IMR-90 (cell line): Measurements from ENCODE around the gene FAM180A. TPM values are rescaled to one million over a fixed set of nuclear protein-coding genes. Genes with fewer than 3 reads are reported as not detected.

Experiments
- ATAC-seq: fragments of 200-7000 bp; cut with Tn5 transposase; 2 replicates; pipeline ENCODE4 v1.9.1; 2020; ENCODE audit warnings: low read depth, mild to moderate bottlenecking, moderate library complexity
- BruUV-seq: library from RNA; stranded (reverse); fragments of 400-500 nt; replicated peaks from 2 replicates; lab custom pipeline; 2021; lab: Mats Ljungman, UMichigan
- CTCF ChIA-PET: fragments of 300-600 bp; formaldehyde crosslinking; extraction: SDS; loops from one replicate; lab custom pipeline; 2021; ENCODE audit warnings: antibody characterized with exemption; lab: Yijun Ruan, JAX
- POLR2A ChIA-PET: fragments of 300-600 bp; sonication (Branson Sonifier 250); formaldehyde crosslinking; loops from one replicate; lab custom pipeline; 2022; ENCODE audit warnings: antibody characterized with exemption; ENCODE audit not compliant: unreplicated experiment; lab: Charles Lee
- DNase-seq: peaks from one replicate; pipeline ENCODE4 v3.0.0; 2013
- H2AFZ ChIP-seq: replicated peaks from 2 replicates; pipeline ENCODE3; 2013; ENCODE audit warnings: low read length, mild to moderate bottlenecking; ENCODE audit not compliant: poor library complexity
- H2AK5ac ChIP-seq: 2 replicates; pipeline ENCODE4 v1.6.1; 2013; ENCODE audit warnings: low read depth, low read length, inconsistent platforms
- H2AK9ac ChIP-seq: replicated peaks from 2 replicates; pipeline ENCODE3; 2013; ENCODE audit warnings: mild to moderate bottlenecking, low read depth, low read length, moderate library complexity; ENCODE audit not compliant: poor library complexity
- H2BK120ac ChIP-seq: 2 replicates; pipeline ENCODE4 v1.6.1; 2013; ENCODE audit warnings: low read depth, low read length, inconsistent platforms
- H2BK15ac ChIP-seq: 3 replicates; pipeline ENCODE4 v1.6.1; 2013; ENCODE audit warnings: low read depth, low read length, inconsistent platforms
- H2BK20ac ChIP-seq: 2 replicates; pipeline ENCODE4 v1.6.1; 2013; ENCODE audit warnings: low read depth, mild to moderate bottlenecking, inconsistent platforms, low read length, moderate library complexity
- H2BK5ac ChIP-seq: 2 replicates; pipeline ENCODE4 v1.6.1; 2013; ENCODE audit warnings: mild to moderate bottlenecking, low read depth, low read length, inconsistent platforms; ENCODE audit not compliant: poor library complexity, severe bottlenecking
- H3K14ac ChIP-seq: replicated peaks from 2 replicates; pipeline ENCODE4 v1.6.1; 2013; ENCODE audit warnings: low read depth, low read length, inconsistent platforms
- H3K18ac ChIP-seq: 2 replicates; pipeline ENCODE4 v1.6.1; 2013; ENCODE audit warnings: low read depth, low read length, control low read depth
- H3K23ac ChIP-seq: 2 replicates; pipeline ENCODE4 v1.6.1; 2013; ENCODE audit warnings: low read depth, low read length, inconsistent platforms
- H3K27ac ChIP-seq: 2 replicates; pipeline ENCODE4 v1.5.1; 2013; ENCODE audit warnings: mild to moderate bottlenecking, control low read depth, low read length; ENCODE audit not compliant: insufficient read depth
- H3K27me3 ChIP-seq: 2 replicates; pipeline ENCODE4 v1.6.1; 2013; ENCODE audit warnings: low read length; ENCODE audit not compliant: control insufficient read depth, insufficient read depth
- H3K36me3 ChIP-seq: 2 replicates; pipeline ENCODE4 v1.6.1; 2013; ENCODE audit warnings: low read length, mixed read lengths; ENCODE audit not compliant: control insufficient read depth, insufficient read depth
- H3K4ac ChIP-seq: 2 replicates; pipeline ENCODE4 v1.6.1; 2013; ENCODE audit warnings: low read depth, low read length, inconsistent platforms
- H3K4me1 ChIP-seq: 2 replicates; pipeline ENCODE4 v1.6.1; 2013; ENCODE audit warnings: low read length, mixed read lengths; ENCODE audit not compliant: control insufficient read depth, insufficient read depth
- H3K4me2 ChIP-seq: 2 replicates; pipeline ENCODE4 v1.6.1; 2013; ENCODE audit warnings: low read depth, mild to moderate bottlenecking, control low read depth, low read length, moderate library complexity
- H3K4me3 ChIP-seq: 2 replicates; pipeline ENCODE4 v1.5.1; 2013; ENCODE audit warnings: low read depth, mild to moderate bottlenecking, control low read depth, low read length, moderate library complexity; ENCODE audit not compliant: insufficient read depth
- H3K56ac ChIP-seq: 2 replicates; pipeline ENCODE4 v1.6.1; 2013; ENCODE audit warnings: low read length, inconsistent platforms; ENCODE audit not compliant: insufficient read depth; ENCODE audit errors: extremely low read depth
- H3K79me1 ChIP-seq, 2 experiments: 2 replicates each; pipeline ENCODE4 v1.6.1; 2013; ENCODE audit warnings: low read length in 2 of 2, inconsistent platforms in 1 of 2, low read depth in 1 of 2
- H3K9ac ChIP-seq: 2 replicates; pipeline ENCODE4 v1.6.1; 2013; ENCODE audit warnings: low read depth, low read length, control low read depth
- H3K9me1 ChIP-seq: 2 replicates; pipeline ENCODE4 v1.6.1; 2013; ENCODE audit warnings: low read length, inconsistent platforms; ENCODE audit not compliant: insufficient read depth
- H3K9me3 ChIP-seq: 2 replicates; pipeline ENCODE4 v1.6.1; 2013; ENCODE audit warnings: low read length; ENCODE audit not compliant: control insufficient read depth, insufficient read depth
- H4K20me1 ChIP-seq: 2 replicates; pipeline ENCODE4 v1.6.1; 2013; ENCODE audit warnings: low read length, inconsistent platforms; ENCODE audit not compliant: insufficient read depth
- H4K5ac ChIP-seq: 2 replicates; pipeline ENCODE4 v1.6.1; 2013; ENCODE audit warnings: mild to moderate bottlenecking, low read depth, low read length, control low read depth
- H4K8ac ChIP-seq, 2 experiments: 2 replicates each; pipeline ENCODE4 v1.6.1; 2013; ENCODE audit warnings: low read depth in 2 of 2, low read length in 2 of 2, control low read depth in 1 of 2, inconsistent platforms in 1 of 2
- H4K91ac ChIP-seq: 2 replicates; pipeline ENCODE4 v1.6.1; 2013; ENCODE audit warnings: low read depth, low read length, inconsistent platforms; ENCODE audit not compliant: insufficient read depth
- BHLHE40 ChIP-seq: fragments of 150-350 bp; IDR thresholded peaks from 2 replicates; pipeline ENCODE4 v1.6.1; 2016; ENCODE audit warnings: mild to moderate bottlenecking, low read depth, low read length
- CEBPB ChIP-seq: IDR thresholded peaks from 2 replicates; pipeline ENCODE4 v1.6.1; 2012; ENCODE audit warnings: low read depth, low read length, improper control_type of control experiment
- CHD1 ChIP-seq: IDR thresholded peaks from 2 replicates; pipeline ENCODE4 v1.6.1; 2012; ENCODE audit warnings: low read depth, low read length, improper control_type of control experiment
- CTCF ChIP-seq: conservative IDR thresholded peaks from 2 replicates; pipeline ENCODE4 v1.5.1; 2012; ENCODE audit warnings: mild to moderate bottlenecking, low read depth, low read length, improper control_type of control experiment
- ELK1 ChIP-seq: fragments of 150-350 bp; IDR thresholded peaks from 2 replicates; pipeline ENCODE4 v1.6.1; 2016; ENCODE audit warnings: low read depth, mild to moderate bottlenecking, low read length, moderate library complexity, borderline replicate concordance
- FOS ChIP-seq: fragments of 150-350 bp; IDR thresholded peaks from 2 replicates; pipeline ENCODE4 v1.6.1; 2016; ENCODE audit warnings: low read depth, low read length
- MAFK ChIP-seq: IDR thresholded peaks from 2 replicates; pipeline ENCODE4 v1.6.1; 2012; ENCODE audit warnings: low read depth, low read length, improper control_type of control experiment
- MAZ ChIP-seq: IDR thresholded peaks from 2 replicates; pipeline ENCODE4 v1.6.1; 2012; ENCODE audit warnings: low read depth, mild to moderate bottlenecking, low read length, improper control_type of control experiment, moderate library complexity, borderline replicate concordance
- MXI1 ChIP-seq: IDR thresholded peaks from 2 replicates; pipeline ENCODE4 v1.6.1; 2012; ENCODE audit warnings: low read depth, mild to moderate bottlenecking, low read length, moderate library complexity, borderline replicate concordance
- NFE2L2 ChIP-seq: fragments of 150-350 bp; IDR thresholded peaks from 2 replicates; pipeline ENCODE4 v1.6.1; 2016; ENCODE audit warnings: low read depth, mild to moderate bottlenecking, low read length
- POLR2A ChIP-seq: IDR thresholded peaks from 2 replicates; pipeline ENCODE4 v1.6.1; 2012; ENCODE audit warnings: mild to moderate bottlenecking, low read depth, low read length
- RAD21 ChIP-seq: IDR thresholded peaks from 2 replicates; pipeline ENCODE4 v1.6.1; 2012; ENCODE audit warnings: low read length, improper control_type of control experiment
- RCOR1 ChIP-seq: IDR thresholded peaks from 2 replicates; pipeline ENCODE4 v1.6.1; 2012; ENCODE audit warnings: mild to moderate bottlenecking, low read length, improper control_type of control experiment; ENCODE audit not compliant: insufficient replicate concordance
- RFX5 ChIP-seq: IDR thresholded peaks from 2 replicates; pipeline ENCODE4 v1.8.0; 2012; ENCODE audit warnings: low read depth, mild to moderate bottlenecking, low read length, moderate library complexity
- USF2 ChIP-seq: fragments of 150-350 bp; IDR thresholded peaks from 2 replicates; pipeline ENCODE4 v1.6.1; 2017; ENCODE audit warnings: mild to moderate bottlenecking, antibody characterized with exemption, low read length, low read depth
- WGBS, 2 experiments: methylation state at CpG; one replicate each; pipeline versions ENCODE4 v1.1.5 to v1.1.7; 2013; ENCODE audit warnings: missing lambda C conversion rate in 2 of 2; ENCODE audit not compliant: insufficient read length in 1 of 2; ENCODE audit errors: extremely low coverage in 2 of 2; 5-methylcytosine and 5-hydroxymethylcytosine counted together
- dilution Hi-C: fragments of 300-500 bp; cut with HindIII; formaldehyde crosslinking; loops from one replicate; pipeline ENCODE4 v1.14.3; 2018; ENCODE audit warnings: low sequenced_read_pairs; ENCODE audit not compliant: unreplicated experiment
- in situ Hi-C: fragments of 300-500 bp; cut with MboI; formaldehyde crosslinking; loops from 3 replicates; pipeline ENCODE4 v1.14.3; 2019; ENCODE audit warnings: low sequenced_read_pairs, inconsistent platforms, mixed read lengths
- intact Hi-C: fragments of 100-400 bp; cut with micrococcal nuclease; formaldehyde crosslinking; loops from 2 replicates; pipeline ENCODE4 v1.10.0; 2022
- polyA plus RNA-seq, 3 experiments: library from polyadenylated mRNA; depleted of rRNA; stranded (reverse); fragments of >200 nt; gene quantifications; 2 replicates each; pipeline ENCODE4 v1.2.3, GENCODE V29; 2012; ENCODE audit warnings: low replicate concordance in 1 of 3
- total RNA-seq: library from RNA; depleted of rRNA; stranded (reverse); fragments of >200 nt; gene quantifications from 2 replicates; pipeline ENCODE4 v1.2.3, GENCODE V29; 2012

Gene FAM180A
- total and polyA plus RNA-seq, 2 of the 4 experiments (the other 2 are of a cell fraction) = 1.3 to 2.0 TPM

- dilution Hi-C loops = no loop called here
- TF ChIP-seq CHD1 = no peak
- no peak for TF ChIP-seq USF2
- TF ChIP-seq NFE2L2 = no peak
- TF ChIP-seq MAFK = no peak
- no peak for TF ChIP-seq POLR2A
- TF ChIP-seq FOS = no peak
- TF ChIP-seq CTCF = no peak
- no peak for TF ChIP-seq ELK1
- TF ChIP-seq BHLHE40 = no peak
- TF ChIP-seq RFX5 = no peak
- TF ChIP-seq RAD21 = no peak
- TF ChIP-seq MXI1 = no peak
- TF ChIP-seq CEBPB = no peak
- no peak for TF ChIP-seq RCOR1
- TF ChIP-seq MAZ = no peak
Measured at GRCh38 chr7:135777626-135778398, 29.2 kb upstream of the FAM180A start.

More at GRCh38 chr7:135777626-135778398, 29.2 kb upstream of the FAM180A start:
- in situ Hi-C loops = no loop called here
- no peak overlapping the region for H3K18ac ChIP-seq
- no peak overlapping the region for H2BK5ac ChIP-seq
- H3K56ac ChIP-seq = no peak overlapping the region
- peak; percentile 52 for DNase-seq
- no peak overlapping the region for H3K4me2 ChIP-seq
- ChIA-PET CTCF (interaction anchor here (0.6 kb wide), 1 partner anchor 38 kb away, joined by 3 read pairs; no protein-coding TSS in a partner anchor), POLR2A (no interaction called here)
- no peak overlapping the region for H4K5ac ChIP-seq
- intact Hi-C loops = no loop called here
- H3K9me1 ChIP-seq = peaks cover 9% of the 10 kb centered on the region
- H4K91ac ChIP-seq = no peak overlapping the region
- H3K9ac ChIP-seq = no peak overlapping the region
- H3K27me3 ChIP-seq = no peaks in the 10 kb centered on the region
- no peak overlapping the region for H3K4ac ChIP-seq
- no peak overlapping the region for H2AK9ac ChIP-seq
- H2BK120ac ChIP-seq = no peak overlapping the region
- BruUV-seq = no TSS peak
- no peak overlapping the region for H3K14ac ChIP-seq
- no peak overlapping the region for H2BK15ac ChIP-seq
- no peak for ATAC-seq
- no peak overlapping the region for H3K23ac ChIP-seq
- H3K4me1 ChIP-seq = peaks cover 6% of the 10 kb centered on the region
- H3K4me3 ChIP-seq = no peak overlapping the region
- no peak overlapping the region for H2AFZ ChIP-seq
- H3K9me3 ChIP-seq = peaks cover 4% of the 10 kb centered on the region; the same call in 1 of the 2 replicates
- 0 out of 4 replicates have a peak, but pooled peaks cover 0 to 3% of the 10 kb centered on the region in 2 experiments for H3K79me1 ChIP-seq
- no peak overlapping the region for H2BK20ac ChIP-seq
- H4K20me1 ChIP-seq = no peaks in the 10 kb centered on the region
- no CpG with 5 or more reads among the region's 3 CpGs for WGBS, 2 experiments
- no peaks in the 10 kb centered on the region for H3K36me3 ChIP-seq
- no peak overlapping the region for H2AK5ac ChIP-seq
- no peak overlapping the region for H4K8ac ChIP-seq
- H3K27ac ChIP-seq = no peak overlapping the region
